ENCODE measurements around the gene SLC36A4.
"Not testable (repeated sequence)": the region's sequence is repeated elsewhere in the genome, so short reads cannot be mapped to it uniquely, and the experiment has no call there.

Gene SLC36A4

GRCh38 chr11:93197380-93198214 lies at the start of gene SLC36A4:
Gene SLC36A4 (minus strand): TSS chr11:93197991. CDS start chr11:93197832, 159 bp downstream.
- peak; percentile 80 for DNase-seq

GRCh38 chr11:93246790-93247189 lies 49.0 kb upstream of the SLC36A4 start:
- not testable (repeated sequence) for DNase-seq

DNA sequence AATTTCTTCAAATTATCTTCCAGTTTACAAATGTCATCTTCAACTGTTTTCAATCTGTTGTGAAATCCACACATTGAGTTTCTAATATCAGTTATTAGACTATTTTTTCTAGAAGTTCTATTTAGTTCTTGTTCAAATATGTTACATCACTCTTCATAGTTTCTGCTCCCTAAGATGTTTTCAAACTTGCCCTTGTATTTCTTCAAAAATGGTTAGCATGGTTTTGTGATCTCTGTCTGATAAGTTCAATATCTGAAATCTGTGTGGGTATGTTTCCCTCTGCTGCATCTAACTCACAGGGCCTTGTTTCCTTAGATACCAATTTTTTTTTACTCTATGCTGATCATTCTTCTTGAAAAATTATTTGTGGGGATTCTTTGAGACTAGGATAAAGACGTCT lies 46.2 kb upstream of the SLC36A4 start:
- DNase-seq = no peak

- no peak for DNase-seq
These were observed 42.2 kb upstream of the SLC36A4 start for GRCh38 chr11:93239966-93240365.

- no peak for DNase-seq
These were observed 41.2 kb upstream of the SLC36A4 start for GRCh38 chr11:93238956-93239355.

DNA sequence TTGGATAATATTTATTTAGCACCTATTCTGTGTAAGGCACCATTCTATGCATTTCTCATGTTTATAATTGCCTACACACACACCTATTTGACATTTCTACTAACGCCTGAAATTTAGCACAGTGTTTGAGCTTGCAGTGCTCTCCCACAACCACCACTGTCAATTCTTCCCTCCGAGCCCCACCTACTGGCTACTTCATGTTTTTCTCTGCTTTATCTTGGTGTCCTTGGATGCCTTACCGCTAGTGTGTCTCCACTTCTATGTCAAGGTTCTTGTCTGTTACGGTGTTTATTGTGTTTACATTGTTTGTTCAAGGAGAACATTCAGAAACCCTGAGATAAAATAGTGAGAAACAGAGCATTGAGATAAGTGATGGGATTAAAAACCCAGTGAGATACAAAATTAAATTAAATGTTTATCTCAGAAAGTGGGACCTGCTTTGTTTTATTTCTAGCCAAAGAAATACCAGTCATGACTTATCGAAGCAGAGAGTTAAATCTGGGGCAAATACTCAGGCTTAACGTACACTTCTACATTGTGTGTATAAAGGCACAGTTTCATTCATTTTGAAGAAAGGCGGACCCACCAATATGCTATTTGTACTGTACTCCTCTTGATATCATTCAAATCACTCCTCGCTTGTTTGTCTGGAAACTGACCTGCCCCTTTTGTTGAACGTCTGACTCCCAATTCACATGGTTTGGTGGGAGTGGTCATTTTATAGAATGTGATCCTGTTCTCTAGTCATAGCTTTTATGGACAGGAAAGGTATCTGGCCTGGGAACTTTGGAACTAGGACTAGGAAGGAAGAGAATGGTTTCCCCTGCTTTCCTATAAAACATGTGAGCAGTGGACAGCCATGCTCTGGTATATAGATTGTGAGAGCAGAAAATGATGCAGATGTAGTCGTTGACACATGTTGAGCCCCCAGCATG lies 39.2 kb upstream of the SLC36A4 start:
- DNase-seq = peak; percentile 44

DNA sequence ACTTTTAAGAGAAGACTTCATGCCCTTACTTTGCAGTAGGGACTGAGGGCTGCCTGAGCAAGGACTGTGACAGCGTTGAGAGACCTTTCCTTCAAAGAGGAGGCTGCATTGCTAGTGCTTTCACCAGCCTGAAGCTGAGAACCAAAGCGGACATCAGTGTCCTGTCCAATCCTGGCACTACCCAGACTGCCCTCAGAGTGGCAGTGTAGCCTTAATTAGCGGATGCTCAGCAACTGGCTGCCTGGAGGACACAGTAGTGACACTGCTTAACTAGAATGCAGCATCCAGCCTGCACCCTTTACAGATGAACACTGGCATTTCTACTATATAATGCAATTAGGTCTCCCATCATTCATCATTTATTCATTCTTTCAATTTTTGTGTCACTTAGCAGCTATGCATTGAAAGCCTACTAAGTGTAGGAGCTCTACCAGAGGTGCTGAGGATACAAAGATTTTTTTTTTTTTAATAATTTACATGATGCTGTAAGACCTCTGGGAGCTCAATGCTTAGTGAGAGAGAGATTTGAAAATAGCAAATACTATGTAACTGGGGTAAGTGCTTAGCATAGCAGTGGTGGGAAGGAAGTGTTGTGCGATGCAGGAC lies 36.9 kb upstream of the SLC36A4 start:
- peak; percentile 77 for DNase-seq

- DNase-seq = no peak
These were observed 32.1 kb upstream of the SLC36A4 start for GRCh38 chr11:93229876-93230275.

DNA sequence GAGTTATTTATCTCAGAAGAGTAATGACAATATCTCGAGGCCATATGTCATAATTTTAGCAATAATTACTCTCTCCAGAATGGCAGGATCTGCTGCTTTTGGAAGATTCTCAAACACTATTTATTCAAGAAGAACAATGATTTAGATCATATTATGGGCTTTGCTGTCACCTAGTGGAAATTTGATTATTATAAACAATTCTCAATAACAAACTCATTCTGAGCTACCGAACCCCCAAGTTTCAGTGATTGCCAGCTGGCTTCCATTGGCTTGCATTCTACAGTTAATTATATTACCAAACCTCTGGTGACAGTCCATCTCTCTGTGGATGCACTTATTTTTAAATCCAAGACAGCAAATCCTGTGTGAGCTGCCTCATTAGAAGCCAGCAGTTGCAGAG lies 27.9 kb upstream of the SLC36A4 start:
- no peak for DNase-seq

GRCh38 chr11:93221539-93221938 lies 23.7 kb upstream of the SLC36A4 start:
- DNase-seq = no peak

GRCh38 chr11:93220078-93220477 lies 22.3 kb upstream of the SLC36A4 start:
- DNase-seq = no peak

DNA sequence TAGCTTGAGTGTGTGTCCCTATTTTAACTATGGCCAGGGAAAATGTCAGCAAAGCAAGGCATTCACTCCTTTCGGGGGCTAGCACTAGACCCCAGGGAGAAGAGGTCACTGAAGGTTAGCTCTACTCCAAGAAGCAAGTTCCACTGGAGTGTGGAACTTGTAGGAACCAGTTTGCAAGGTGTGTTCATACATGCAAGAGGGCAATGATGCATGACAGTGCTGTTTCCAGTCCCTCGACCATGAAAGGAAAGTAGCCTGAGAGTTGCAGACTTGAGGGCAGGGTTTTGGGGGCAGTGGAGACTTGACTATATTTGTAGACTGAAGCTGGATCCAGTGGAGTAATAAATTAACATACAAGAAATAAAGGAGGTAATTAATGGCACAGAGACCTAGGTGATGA lies 21.6 kb upstream of the SLC36A4 start:
- no peak for DNase-seq

DNA sequence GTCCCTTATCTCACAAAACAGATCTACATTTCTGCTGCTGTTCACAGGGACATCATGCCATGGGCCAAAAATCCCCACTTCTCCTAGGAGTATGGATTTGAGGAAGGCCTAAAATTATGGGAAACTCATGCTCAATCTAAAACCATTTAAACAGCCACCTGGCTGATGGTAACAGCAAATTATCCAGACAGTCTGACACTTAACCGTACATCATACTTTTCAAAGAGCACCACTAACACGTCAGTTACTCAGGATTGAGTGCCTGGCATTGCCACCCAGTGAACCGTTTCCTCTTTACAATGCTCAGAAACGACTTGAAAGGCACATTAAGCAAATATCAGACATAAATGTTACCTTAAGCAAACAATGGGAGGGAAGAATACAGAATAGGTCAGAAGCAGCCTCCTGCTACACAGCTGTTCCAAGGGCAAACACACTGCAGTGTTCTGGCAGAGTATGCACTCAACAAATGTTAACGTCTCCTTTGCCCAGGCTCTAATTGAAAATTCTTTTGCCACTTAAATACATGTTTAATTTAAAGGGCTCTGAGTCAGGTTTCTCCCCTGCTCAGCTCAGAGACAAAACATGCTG lies 18.8 kb upstream of the SLC36A4 start:
- DNase-seq = no peak

GRCh38 chr11:93213622-93214021 lies 15.8 kb upstream of the SLC36A4 start:
- no peak for DNase-seq

DNA sequence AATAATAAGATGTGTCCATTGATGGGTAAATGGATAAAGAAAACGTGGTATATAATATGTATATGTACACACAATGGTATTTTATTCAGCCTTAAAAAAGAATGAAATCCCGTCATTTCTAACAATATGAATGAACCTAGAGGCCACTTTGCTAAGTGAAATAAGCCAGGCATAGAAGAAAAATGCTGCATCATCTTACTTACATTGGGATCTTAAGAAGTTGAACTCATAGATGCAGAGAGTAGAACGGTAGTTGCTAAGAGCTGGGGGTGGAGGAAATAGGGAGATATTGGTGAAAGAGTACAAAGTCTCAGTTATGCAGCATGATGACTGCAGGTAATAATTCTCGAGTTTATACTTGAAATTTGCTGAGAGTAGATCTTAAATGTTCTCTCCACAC lies 14.3 kb upstream of the SLC36A4 start:
- no peak for DNase-seq

DNA sequence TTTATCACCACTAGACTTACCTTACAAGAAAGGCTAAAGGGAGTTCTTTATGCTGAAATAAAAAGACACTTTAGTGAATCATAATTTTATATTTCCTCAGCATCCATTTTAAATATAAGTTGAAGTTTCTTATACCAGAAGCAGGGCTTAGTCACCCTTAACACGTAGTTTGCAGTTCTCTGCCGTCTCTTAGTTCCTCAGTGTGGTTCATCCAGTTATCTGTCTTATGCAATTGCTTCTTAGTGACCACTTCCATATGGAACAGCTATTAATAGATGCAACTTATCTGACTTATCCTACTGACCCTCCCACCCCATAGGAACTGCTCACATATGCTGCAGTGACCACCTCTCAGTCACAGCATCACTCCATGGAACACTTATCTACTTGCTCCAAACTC lies 11.7 kb upstream of the SLC36A4 start:
- no peak for DNase-seq

- DNase-seq = no peak
These were observed 11.0 kb upstream of the SLC36A4 start for GRCh38 chr11:93208663-93209270.

DNA sequence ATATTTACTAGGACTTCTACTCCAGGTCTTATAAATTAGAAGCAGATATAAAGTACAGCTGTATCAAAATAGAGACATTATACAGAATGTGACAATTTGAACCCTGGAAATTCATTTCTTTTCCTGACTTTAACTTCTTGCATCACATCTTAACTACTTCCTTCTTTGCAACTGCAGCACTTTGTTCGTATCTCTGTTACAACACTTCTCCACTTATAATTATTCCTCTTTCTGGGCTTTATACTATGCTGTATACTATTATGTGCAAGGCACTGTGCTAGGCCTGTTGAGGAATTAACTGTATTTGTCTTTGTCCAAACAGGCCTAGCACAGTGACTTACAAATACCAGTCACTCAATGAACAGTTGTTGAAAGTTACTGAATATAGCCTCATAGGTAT lies 1.8 kb upstream of the SLC36A4 start:
- no peak for DNase-seq

DNA sequence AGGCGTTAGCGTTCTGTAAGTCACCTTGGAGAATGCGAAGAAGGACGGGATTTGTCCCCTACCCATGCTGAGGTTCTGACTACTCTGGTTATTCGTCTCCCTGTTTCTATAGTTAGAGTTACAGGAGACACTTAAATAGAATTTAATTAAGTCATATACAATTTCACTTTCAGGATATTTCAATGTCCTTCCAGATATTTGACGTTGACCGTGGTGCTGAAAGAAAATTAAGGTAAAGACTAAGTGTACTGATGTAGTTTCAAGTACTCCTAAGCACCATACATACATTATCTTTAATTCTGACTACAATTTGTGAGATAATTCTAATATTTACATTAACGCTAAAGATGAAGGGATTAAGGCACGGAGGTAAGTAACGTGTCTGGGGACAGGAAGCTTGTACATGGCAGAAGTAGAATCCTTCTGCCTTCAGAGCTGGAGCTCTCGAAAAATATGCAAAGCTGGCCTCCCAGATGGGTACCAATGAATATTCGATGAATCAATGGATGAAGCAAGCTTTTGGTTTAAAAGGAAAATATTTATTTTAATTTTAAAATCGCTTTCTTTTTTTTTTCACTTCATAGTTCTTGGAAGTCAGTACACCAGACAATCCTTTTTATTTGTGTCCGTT lies 539 bp upstream of the SLC36A4 start:
- DNase-seq = no peak

GRCh38 chr11:93196816-93197379 lies 893 bp downstream of the SLC36A4 start:
- DNase-seq = no peak

DNA sequence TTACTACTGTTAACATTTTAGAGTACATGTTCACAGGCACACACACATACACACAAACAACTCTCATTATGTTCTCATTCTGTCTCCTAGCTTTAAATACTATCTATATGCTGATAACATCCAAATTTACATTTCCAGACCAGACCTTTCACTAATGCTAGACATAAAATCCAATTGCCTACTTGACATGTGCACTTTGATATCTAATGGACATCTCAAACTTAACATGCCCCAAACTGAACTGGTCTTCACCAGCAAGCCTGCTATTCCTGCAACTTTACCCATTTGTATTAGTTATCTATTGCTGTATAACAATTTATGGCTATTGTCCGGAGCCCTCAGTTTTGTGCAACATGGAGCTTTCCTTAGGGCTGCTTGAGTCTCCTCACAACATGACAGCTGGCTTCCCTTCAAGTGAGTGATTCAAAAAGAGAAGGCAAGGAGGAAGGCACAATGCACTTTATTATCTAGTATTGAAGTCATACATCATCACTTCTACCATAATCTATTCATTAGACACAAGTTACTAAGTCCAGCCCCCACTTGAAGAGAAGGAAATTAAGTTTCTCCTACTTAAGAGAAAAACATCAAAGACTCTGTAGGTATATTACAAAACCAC lies 3.0 kb downstream of the SLC36A4 start:
- DNase-seq = no peak

All from RPMI8226 (cell line).